ENCODE measurements around the gene SBF2. TPM values are rescaled to one million over a fixed set of nuclear protein-coding genes. Genes with fewer than 3 reads are reported as not detected.
A peak's percentile ranks its signal among the peaks of the same experiment; 100 is the strongest.
"Not testable (repeated sequence)": the region's sequence is repeated elsewhere in the genome, so short reads cannot be mapped to it uniquely, and the experiment has no call there.

SBF2 gene
- total RNA-seq, 2 donors from 2014 or later: 18.5 to 25.8 TPM

DNA sequence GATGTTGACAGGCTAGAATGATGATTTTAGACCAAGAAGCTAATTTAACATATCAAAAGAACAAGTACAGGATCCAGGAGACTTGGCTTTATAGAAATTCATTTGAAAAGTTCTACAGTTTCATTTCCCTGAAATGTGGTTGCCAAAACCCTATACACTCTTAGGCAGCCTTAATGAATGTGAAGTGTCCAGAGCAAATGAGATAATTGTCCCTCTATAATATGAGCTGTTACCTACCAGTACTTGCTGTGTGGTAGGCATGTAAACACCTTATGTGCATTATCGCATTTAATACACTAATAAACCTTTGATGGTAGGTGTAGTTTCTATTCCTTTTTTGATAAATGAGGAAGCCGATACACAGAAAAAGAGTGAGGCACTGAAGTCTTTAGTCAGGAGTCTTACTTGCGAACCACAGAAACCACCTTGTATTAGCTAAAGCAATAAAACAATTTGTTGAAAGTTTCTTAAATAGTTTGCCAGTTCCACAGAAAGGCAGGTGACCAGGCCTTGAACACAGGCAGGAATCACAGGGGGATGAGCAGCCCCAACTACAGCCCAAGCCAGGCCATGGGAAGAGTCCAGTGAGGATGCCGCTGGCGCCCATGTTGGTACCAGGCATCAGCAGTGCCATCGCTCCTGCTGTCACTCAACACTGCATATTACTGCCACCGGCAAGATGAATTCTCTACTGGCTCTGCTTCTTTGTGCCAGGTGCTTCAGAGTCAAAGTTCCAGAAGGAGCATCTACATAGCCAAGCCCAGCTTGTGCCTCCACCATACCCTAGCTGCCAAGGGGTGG lies 548.4 kb downstream of the SBF2 start:
- ATAC-seq: no peak
- intact Hi-C loops (cut with DNase I): loop anchor here in 1 of 2 donors (5.0 to 10.0 kb wide), 2 partner anchors 133 to 211 kb away; no protein-coding TSS in a partner anchor

DNA sequence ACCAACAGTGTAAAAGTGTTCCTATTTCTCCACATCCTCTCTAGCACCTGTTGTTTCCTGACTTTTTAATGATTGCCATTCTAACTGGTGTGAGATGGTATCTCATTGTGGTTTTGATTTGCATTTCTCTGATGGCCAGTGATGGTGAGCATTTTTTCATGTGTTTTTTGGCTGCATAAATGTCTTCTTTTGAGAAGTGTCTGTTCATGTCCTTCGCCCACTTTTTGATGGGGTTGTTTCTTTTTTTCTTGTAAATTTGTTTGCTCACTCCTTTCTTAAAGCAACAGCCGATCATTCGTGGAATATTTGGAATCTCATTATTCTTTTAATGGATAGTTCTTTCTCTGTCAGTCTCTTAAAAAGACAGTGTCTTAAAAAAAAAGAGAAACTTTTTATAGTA lies 550.5 kb downstream of the SBF2 start:
- not testable (repeated sequence) for ATAC-seq, DNase-seq
- intact Hi-C loops (cut with DNase I): loop anchor here in 1 of 2 donors (10.0 kb wide), 1 partner anchor 209 kb away; no protein-coding TSS in a partner anchor

More for the DNA sequence above, 548.4 kb downstream of the SBF2 start:
- DNase-seq: no peak

DNA sequence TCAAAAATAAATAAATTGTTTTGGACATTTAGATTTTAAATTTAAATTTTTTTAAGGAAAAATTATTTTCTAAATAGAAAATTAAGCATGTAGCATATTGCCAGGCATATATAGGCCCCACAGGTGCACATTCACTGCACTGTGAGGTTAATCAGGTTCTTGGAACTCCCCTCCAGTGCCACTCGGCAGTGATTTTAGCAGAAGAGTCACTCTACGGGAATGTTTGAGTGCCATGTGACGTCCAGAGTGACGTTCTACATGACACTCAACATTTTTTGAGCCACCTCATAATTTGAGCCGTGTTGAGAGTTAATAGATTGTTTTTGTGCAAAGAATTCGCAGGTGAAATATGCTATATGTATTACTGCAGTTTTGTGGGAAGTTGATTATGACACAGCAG lies 552.8 kb downstream of the SBF2 start:
- DNase-seq: no peak
- intact Hi-C loops (cut with DNase I): loop anchor here in 1 of 2 donors (10.0 kb wide), 1 partner anchor 206 kb away; no protein-coding TSS in a partner anchor
- no peak for ATAC-seq

DNA sequence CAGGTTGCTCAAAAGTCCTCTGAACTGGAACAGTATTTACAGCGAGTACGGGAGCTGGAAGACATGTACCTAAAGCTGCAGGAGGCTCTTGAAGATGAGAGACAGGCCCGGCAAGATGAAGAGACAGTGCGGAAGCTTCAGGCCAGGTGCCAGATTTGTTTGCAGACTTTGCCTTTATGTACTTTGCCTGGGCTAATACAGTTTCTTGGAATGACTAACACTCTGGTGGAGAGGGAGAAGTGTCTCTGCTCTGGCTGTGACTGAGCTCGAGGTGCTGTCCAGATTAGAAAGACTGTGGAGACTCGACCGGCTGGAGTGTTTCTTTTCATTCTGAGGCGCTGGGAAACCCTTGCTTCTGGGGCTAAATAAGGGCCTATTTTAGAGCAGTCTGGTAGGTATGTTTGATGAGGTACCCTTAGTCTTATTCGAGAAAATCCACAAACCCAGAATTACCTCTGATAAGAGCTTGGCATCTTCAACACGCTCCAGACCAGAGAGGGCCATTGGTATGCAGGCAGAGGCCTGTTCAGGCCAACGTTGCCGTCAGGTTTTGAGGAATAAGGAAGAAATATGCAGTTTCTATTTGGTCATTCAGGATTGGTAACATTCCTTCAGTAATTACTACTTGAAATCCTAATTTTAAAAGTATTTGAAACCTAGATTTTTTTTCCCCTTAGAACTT lies 553.7 kb downstream of the SBF2 start:
- no peak for DNase-seq
- intact Hi-C loops (cut with DNase I): loop anchor here in 1 of 2 donors (10.0 kb wide), 1 partner anchor 206 kb away; no protein-coding TSS in a partner anchor
- ATAC-seq: peak in 1 of 2 donors; percentile 46

DNA sequence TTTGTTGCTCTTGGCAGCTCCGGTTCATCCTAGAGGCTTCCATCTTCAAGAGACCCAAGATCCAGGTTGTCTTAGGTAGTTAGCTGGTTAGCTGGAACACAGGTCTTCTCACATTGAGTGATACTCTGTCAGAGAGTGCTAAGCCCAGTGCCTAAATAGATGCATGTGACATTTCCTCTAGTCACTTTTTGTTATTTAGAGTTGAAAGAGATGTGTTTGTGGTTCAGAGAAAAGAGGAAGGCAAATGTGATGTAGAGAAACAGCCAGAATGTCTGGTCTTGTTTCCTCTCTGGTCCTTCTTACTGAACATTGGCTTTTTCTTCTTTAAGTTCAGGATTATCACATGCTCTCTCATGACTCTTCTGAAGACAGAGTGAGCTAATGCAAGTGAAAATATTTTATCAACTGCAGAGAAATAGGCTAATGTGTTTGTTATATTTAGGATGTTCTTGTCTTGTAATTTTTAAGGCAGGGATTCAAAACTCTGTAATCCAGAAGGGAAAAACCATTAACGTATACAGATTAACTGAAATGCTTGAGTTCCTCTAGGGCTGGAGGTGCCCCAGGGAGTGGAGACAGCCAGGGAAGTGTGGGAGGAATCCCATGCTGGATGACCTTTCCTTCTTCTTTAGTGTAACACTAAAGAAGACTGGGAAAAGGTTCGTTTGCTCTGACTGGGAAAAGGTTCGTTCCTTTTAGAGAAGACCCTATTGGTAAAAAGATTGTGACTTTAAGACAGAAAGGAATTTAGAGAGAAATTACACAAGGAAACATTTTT lies 554.7 kb downstream of the SBF2 start:
- DNase-seq (no peak), ATAC-seq (peak; percentile 5 to 28)
- intact Hi-C loops (cut with DNase I): no loop called here

DNA sequence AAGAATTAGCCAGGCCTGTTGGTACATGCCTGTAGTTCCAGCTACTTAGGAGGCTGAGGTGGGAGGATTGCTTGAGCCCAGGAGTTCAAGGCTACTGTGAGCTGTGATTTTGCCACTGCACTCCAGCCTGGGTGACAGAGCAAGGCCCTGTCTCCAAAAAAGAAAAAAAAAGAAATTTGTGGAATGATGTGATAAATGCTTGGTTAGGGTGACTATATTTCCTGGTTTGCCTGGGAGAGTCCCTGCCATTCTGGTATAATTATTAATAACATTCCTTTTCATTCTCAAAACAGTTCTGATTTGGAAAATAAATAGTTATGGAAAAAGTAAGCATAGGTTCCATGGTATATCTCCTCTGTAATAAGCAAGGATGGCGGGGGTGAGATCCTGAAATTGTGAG lies 555.3 kb downstream of the SBF2 start:
- DNase-seq: no peak
- no peak for ATAC-seq
- intact Hi-C loops (cut with DNase I): no loop called here

DNA sequence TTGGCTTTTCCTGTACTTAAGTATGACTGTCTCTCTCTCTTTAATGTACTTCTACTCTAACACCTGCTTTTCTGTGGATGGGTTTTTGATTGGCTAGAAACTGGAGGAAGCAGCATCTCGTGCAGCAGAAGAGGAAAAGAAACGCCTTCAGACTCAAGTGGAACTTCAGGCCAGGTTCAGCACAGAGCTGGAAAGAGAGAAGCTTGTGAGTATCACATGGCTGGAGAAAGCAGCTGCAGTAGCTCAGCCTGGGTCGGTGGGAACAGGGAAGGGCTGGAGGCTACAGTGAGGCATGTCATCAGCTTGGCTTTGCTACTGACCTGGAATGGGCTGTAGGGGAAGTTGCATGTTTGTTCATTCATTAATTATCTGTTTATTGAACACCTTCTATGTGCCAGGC lies 555.9 kb downstream of the SBF2 start:
- ATAC-seq: peak; percentile 53 to 75
- DNase-seq: no peak
- intact Hi-C loops (cut with DNase I): no loop called here

DNA sequence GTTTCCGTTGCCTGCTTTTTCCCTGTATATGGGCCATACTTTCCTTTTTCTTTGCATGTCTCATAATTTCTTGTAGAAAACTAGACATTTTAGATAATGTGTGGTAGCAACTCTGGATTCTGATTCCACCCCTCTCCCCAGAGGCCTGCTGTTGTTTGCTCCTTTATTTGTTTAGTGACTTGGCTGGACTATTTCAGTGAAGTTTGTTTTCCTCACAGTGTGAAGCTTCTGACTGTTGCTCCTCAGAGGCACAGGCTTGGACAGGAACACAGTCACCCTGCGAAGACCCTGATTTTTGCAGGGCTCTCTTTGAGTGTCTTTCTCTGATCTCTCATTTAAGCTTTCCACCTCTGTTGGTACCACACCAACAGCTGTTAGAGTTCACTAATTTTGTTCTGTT lies 557.7 kb downstream of the SBF2 start:
- no peak for DNase-seq
- intact Hi-C loops (cut with DNase I): no loop called here
- ATAC-seq: no peak

DNA sequence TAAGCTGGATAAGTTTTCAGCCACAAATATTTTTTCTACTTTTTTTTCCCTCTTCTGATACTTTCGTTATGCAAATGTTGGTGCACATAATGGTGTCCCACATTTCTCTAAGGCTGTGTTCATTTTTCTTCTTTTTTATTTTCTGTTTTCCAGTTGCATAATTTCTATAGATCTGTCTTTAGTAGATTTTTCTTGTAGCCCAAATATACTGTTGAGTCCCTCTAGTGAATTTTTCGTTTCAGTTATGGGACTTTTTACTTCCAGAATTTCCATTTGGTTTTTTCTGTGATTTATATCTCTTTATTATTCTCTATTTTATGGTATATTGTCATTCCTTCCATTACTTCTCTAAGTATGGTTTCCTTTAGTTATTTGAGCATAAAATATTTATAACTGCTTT lies 558.1 kb downstream of the SBF2 start:
- intact Hi-C loops (cut with DNase I): no loop called here

DNA sequence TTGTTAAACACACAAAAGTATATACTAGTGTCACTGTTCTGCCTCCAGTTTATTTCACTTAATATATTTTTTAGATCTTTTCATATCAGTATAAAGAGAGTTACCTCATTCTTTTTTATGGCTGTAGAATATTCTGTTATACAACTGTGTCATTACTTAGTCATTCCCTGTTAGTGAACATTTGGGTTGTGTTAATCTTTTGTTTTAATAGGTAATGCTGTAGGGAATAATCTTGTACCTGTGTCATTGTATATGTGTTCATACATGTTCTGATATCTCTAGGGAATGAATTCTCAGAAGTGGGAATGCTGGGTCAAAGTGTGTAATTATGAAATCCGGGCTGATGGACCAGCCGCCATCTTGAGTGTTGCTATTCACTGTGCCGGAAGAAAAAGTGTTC lies 558.8 kb downstream of the SBF2 start:
- DNase-seq: no peak
- ATAC-seq: no peak
- intact Hi-C loops (cut with DNase I): no loop called here

More for the DNA sequence above, 558.1 kb downstream of the SBF2 start:
- DNase-seq: no peak
- ATAC-seq: no peak

DNA sequence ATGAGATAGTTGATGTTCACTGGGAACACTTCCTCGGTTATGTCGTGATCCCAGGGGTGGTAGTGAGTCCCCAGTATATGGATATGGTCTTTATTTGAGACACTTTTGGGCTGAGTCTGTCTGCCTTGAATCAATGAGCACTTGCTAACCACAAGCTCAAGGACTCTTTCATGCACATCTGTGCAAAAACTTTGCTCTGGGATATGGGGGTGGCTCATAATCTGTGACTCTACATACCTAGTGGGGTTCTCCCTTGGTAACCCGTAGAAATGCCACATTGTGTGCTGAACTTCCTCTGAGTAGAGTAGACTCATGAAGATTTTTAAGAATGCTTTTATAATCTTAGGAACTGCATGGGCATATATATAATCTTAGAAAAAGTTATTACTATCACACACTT lies 560.8 kb downstream of the SBF2 start:
- ATAC-seq (no peak), DNase-seq (no peak)
- intact Hi-C loops (cut with DNase I): no loop called here

DNA sequence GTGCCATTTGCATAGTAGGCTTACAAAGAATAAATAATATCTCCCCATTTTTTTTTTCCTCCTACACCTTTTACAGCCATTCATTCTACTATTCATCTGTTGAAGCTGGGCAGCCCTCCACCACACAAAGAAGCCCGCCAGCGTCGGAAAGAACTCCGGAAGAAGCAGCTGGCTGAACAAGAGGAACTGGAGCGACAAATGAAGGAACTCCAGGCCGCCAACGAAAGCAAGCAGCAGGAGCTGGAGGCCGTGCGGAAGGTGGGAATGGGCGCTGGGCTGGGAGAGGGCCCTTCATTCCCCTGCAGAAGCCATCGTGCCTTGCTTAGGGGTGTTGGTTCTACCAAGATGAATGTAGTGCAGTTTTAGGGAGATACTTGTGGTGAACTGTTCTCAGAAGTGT lies 561.6 kb downstream of the SBF2 start:
- DNase-seq (no peak), ATAC-seq (no peak)
- intact Hi-C loops (cut with DNase I): no loop called here

DNA sequence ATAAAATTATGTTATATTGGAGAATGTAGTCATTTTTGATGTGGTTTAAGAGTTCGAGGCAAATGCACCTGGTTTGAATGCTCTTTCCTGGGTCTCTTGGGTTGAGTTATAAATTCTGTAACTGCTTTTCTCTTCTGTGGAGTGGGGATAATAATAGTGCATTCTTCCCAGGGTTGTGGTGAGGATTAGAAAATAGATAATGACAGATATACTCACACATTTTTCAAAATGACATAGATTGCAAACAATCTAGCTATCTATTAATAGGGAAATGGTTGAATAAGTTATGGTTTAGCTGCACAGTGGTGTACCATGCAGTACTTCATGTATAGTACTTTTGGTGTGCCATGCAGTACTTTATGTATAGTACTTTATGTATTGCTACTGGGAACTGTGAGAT lies 562.8 kb downstream of the SBF2 start:
- intact Hi-C loops (cut with DNase I): no loop called here
- DNase-seq (no peak), ATAC-seq (no peak)

Other genes with a start within 250 kb of the SBF2 start
- gene ADM, start 10.9 kb upstream of the SBF2 start, total RNA-seq: 10 to 100 TPM; 20.8 to 21.9 TPM
- gene AMPD3, start 161.0 kb upstream of the SBF2 start, total RNA-seq: 1 to 10 TPM; 4.4 to 4.7 TPM
- 10 to 100 TPM; 34.7 to 34.8 TPM for gene RNF141, start 247.0 kb upstream of the SBF2 start, total RNA-seq